Tibial nerve (tissue), 4 donors: ENCODE data around the gene CD47.

Experiments
- EP300 ChIP-seq, 2 donors: sonication (generic); formaldehyde crosslinking; IDR thresholded peaks; one replicate each; pipeline ENCODE4 v1.6.1; 2017; ENCODE audit warnings: antibody characterized with exemption in 2 of 2, mild to moderate bottlenecking in 1 of 2
- POLR2A ChIP-seq, 2 donors: fragments of 450-650 bp; IDR thresholded peaks; one replicate each; pipeline ENCODE4 v1.6.1; 2017; ENCODE audit warnings: antibody characterized with exemption in 2 of 2, mild to moderate bottlenecking in 2 of 2, moderate library complexity in 2 of 2
- TF ChIP-seq, protein P1 (sequence below), 5 experiments: fragments of 200-600 bp in 3 of 5; fragments of 450-650 bp in 2 of 5; sonication (generic) in 3 of 5; IDR thresholded peaks; one replicate each; pipeline ENCODE4 v1.5.1; 2016 to 2019; ENCODE audit warnings: antibody characterized with exemption in 5 of 5, mild to moderate bottlenecking in 3 of 5, moderate library complexity in 2 of 5

DNA sequence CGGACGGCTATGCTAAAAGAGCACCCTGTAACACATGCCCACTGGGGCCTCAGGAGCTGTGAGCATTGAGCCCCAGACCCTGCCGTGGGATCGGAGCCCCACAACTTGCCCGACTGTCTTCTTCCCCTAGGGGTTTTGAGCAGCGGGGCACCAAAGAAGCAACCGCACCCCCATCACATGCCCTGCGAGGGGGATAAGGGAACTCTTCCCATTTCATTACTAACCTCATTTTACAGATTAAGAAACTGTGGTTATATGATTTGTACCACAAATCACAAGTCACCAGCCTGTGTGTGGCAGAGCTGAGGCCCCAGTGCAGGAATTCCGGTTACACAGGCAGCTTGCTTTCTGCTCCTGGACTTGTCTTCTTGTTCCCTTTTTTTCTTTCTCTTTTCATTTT, 86.2 kb downstream of the CD47 start:
- no peak for TF ChIP-seq POLR2A (IDR thresholded peaks at IDR 0.05)
- TF ChIP-seq, protein P1, sequence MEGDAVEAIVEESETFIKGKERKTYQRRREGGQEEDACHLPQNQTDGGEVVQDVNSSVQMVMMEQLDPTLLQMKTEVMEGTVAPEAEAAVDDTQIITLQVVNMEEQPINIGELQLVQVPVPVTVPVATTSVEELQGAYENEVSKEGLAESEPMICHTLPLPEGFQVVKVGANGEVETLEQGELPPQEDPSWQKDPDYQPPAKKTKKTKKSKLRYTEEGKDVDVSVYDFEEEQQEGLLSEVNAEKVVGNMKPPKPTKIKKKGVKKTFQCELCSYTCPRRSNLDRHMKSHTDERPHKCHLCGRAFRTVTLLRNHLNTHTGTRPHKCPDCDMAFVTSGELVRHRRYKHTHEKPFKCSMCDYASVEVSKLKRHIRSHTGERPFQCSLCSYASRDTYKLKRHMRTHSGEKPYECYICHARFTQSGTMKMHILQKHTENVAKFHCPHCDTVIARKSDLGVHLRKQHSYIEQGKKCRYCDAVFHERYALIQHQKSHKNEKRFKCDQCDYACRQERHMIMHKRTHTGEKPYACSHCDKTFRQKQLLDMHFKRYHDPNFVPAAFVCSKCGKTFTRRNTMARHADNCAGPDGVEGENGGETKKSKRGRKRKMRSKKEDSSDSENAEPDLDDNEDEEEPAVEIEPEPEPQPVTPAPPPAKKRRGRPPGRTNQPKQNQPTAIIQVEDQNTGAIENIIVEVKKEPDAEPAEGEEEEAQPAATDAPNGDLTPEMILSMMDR (IDR thresholded peaks at IDR 0.05), result no peak
- TF ChIP-seq EP300 (IDR thresholded peaks at IDR 0.05), result no peak
